Posterior cingulate gyrus (tissue), 11 donors: ENCODE data around the gene NIPBL.

Experiments used
- DNase-seq, 10 donors: peaks; one replicate each; pipeline versions ENCODE4 v3.0.0 to v3.0.0-alpha.2; 2020 to 2021; ENCODE audit warnings: mixed read lengths in 3 of 10
- intact Hi-C: fragments of 100-400 bp; cut with DNase I; formaldehyde crosslinking; loops from one replicate; pipeline ENCODE4 v1.15.1; 2023

Gene NIPBL

GRCh38 chr5:36944024-36944423 lies 67.5 kb downstream of the NIPBL start:
- DNase-seq, result no peak
- intact Hi-C loops, result loop anchor here (1.0 kb wide), 1 partner anchor 69 kb away; no protein-coding TSS in a partner anchor

- intact Hi-C loops, result loop anchor here (1.0 kb wide), 1 partner anchor 69 kb away; no protein-coding TSS in a partner anchor
- DNase-seq, result no peak
Observed at GRCh38 chr5:36944607-36945225, 68.1 kb downstream of the NIPBL start.

- intact Hi-C loops, result no loop called here
- no peak for DNase-seq
Observed at GRCh38 chr5:36945687-36946086, 69.1 kb downstream of the NIPBL start.

GRCh38 chr5:36946101-36946500 lies 69.5 kb downstream of the NIPBL start:
- intact Hi-C loops, result no loop called here
- no peak for DNase-seq

- no peak for DNase-seq
- intact Hi-C loops, result no loop called here
Observed at GRCh38 chr5:36948041-36948440, 71.5 kb downstream of the NIPBL start.

GRCh38 chr5:36948650-36949049 lies 72.1 kb downstream of the NIPBL start:
- intact Hi-C loops, result no loop called here
- no peak for DNase-seq

GRCh38 chr5:36949593-36949992 lies 73.0 kb downstream of the NIPBL start:
- intact Hi-C loops, result no loop called here
- DNase-seq, result no peak

- intact Hi-C loops, result no loop called here
- DNase-seq, result no peak
Observed at GRCh38 chr5:36950586-36951457, 74.3 kb downstream of the NIPBL start.

GRCh38 chr5:36953043-36953442 lies 76.5 kb downstream of the NIPBL start:
- intact Hi-C loops, result no loop called here
- DNase-seq, result no peak

GRCh38 chr5:36957953-36958537 lies 81.5 kb downstream of the NIPBL start:
- intact Hi-C loops, result no loop called here

GRCh38 chr5:36958612-36959011 lies 82.0 kb downstream of the NIPBL start:
- intact Hi-C loops, result no loop called here
- no peak for DNase-seq

More at GRCh38 chr5:36957953-36958537, 81.5 kb downstream of the NIPBL start:
- no peak for DNase-seq

- no peak for DNase-seq
- intact Hi-C loops, result no loop called here
Observed at GRCh38 chr5:36965179-36965578, 88.6 kb downstream of the NIPBL start.

GRCh38 chr5:36969700-36970395 lies 93.3 kb downstream of the NIPBL start:
- intact Hi-C loops, result no loop called here
- DNase-seq, result no peak

- intact Hi-C loops, result no loop called here
- no peak for DNase-seq
Observed at GRCh38 chr5:36978196-36978595, 101.6 kb downstream of the NIPBL start.

- DNase-seq, result no peak
- intact Hi-C loops, result no loop called here
Observed at GRCh38 chr5:36982146-36982545, 105.6 kb downstream of the NIPBL start.

GRCh38 chr5:36985387-36985786 lies 108.8 kb downstream of the NIPBL start:
- DNase-seq, result no peak
- intact Hi-C loops, result no loop called here

- intact Hi-C loops, result no loop called here
- no peak for DNase-seq
Observed at GRCh38 chr5:36988396-36988795, 111.8 kb downstream of the NIPBL start.

- intact Hi-C loops, result no loop called here
- DNase-seq, result no peak
Observed at GRCh38 chr5:36998578-36998977, 122.0 kb downstream of the NIPBL start.

- intact Hi-C loops, result no loop called here
- no peak for DNase-seq
Observed at GRCh38 chr5:37002176-37002751, 125.7 kb downstream of the NIPBL start.

GRCh38 chr5:37005252-37005651 lies 128.7 kb downstream of the NIPBL start:
- no peak for DNase-seq
- intact Hi-C loops, result loop anchor here (5.0 kb wide), 2 partner anchors 128 to 263 kb away; partner anchors contain the start of gene NIPBL
